Neural crest cell (in vitro differentiated cells): ENCODE data around the gene MYH16. TPM values are rescaled to one million over a fixed set of nuclear protein-coding genes. Genes with fewer than 3 reads are reported as not detected.

ENCODE experiments used
- DNase-seq: peaks from one replicate; pipeline ENCODE4 v3.0.0; 2021; ENCODE audit warnings: low read depth, mixed read lengths, low spot score
- H3K27ac Mint-ChIP-seq: one replicate; pipeline ENCODE4 v1.8.0; 2021; ENCODE audit warnings: mild to moderate bottlenecking, mixed read lengths; ENCODE audit not compliant: unreplicated experiment
- H3K27me3 Mint-ChIP-seq: 2 replicates; pipeline ENCODE4 v1.8.0; 2021; ENCODE audit warnings: low read depth, mild to moderate bottlenecking, mixed read lengths
- H3K36me3 Mint-ChIP-seq: 2 replicates; pipeline ENCODE4 v1.8.0; 2021; ENCODE audit warnings: low read depth, mild to moderate bottlenecking, mixed read lengths
- H3K4me1 Mint-ChIP-seq: 2 replicates; pipeline ENCODE4 v1.8.0; 2021; ENCODE audit warnings: mixed read lengths
- H3K4me3 Mint-ChIP-seq: one replicate; pipeline ENCODE4 v1.8.0; 2021; ENCODE audit warnings: mild to moderate bottlenecking, mixed read lengths
- H3K9me3 Mint-ChIP-seq: 2 replicates; pipeline ENCODE4 v1.8.0; 2021; ENCODE audit warnings: mixed read lengths
- CTCF ChIP-seq: fragments of 200-600 bp; sonication (generic); conservative IDR thresholded peaks from 2 replicates; pipeline ENCODE4 v1.5.0; 2021; ENCODE audit warnings: antibody characterized with exemption, mild to moderate bottlenecking
- total RNA-seq: library from RNA; stranded (reverse); gene quantifications from 2 replicates; pipeline ENCODE4 v1.2.1, GENCODE V29; 2021

Gene MYH16
- total RNA-seq, 1 donor from 2014 or later = not detected

DNA sequence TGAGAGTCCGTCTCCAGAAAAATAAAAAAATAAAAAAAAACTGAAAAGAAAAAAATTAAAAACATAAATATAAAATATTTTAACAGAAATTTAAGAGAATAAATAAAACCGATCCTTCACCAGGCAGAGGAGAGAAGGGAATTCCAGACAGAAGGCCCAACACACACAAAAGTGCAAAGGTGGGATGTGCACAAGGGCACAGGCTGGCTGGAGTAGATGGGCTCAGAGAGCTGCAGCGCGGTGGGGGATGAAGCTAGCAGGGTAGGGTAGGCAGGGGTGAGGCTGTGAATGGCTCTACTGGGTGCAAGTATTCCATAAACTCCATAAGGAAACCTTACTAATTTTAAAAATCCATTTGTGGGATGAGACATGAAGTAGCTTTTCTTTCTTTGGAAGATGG lies 37.4 kb downstream of the MYH16 start:
- Mint-ChIP-seq H3K36me3 (peaks cover 4% of the 10 kb centered on the region), H3K4me3 (no peak overlapping the region), H3K4me1 (no peaks in the 10 kb centered on the region), H3K27me3 (no peaks in the 10 kb centered on the region), H3K27ac (no peak overlapping the region), H3K9me3 (no peaks in the 10 kb centered on the region)
- no peak for TF ChIP-seq CTCF
- DNase-seq = no peak

GRCh38 chr7:99311702-99312101 lies 39.1 kb downstream of the MYH16 start:
- H3K36me3 Mint-ChIP-seq = peaks cover 4% of the 10 kb centered on the region
- DNase-seq = no peak
- no peak overlapping the region for H3K27ac Mint-ChIP-seq
- TF ChIP-seq CTCF = no peak
- H3K4me3 Mint-ChIP-seq = no peak overlapping the region
- no peaks in the 10 kb centered on the region for H3K4me1 Mint-ChIP-seq
- no peaks in the 10 kb centered on the region for H3K9me3 Mint-ChIP-seq
- no peaks in the 10 kb centered on the region for H3K27me3 Mint-ChIP-seq

- Mint-ChIP-seq H3K27me3 (no peaks in the 10 kb centered on the region), H3K9me3 (no peaks in the 10 kb centered on the region), H3K4me1 (no peaks in the 10 kb centered on the region), H3K36me3 (peaks cover 4% of the 10 kb centered on the region), H3K4me3 (no peak overlapping the region), H3K27ac (no peak overlapping the region)
- peak; percentile 93 for TF ChIP-seq CTCF
- peak; percentile 74 for DNase-seq
Measured at GRCh38 chr7:99312316-99313203, 39.9 kb downstream of the MYH16 start.

- Mint-ChIP-seq H3K9me3 (no peaks in the 10 kb centered on the region), H3K4me3 (no peak overlapping the region), H3K4me1 (no peaks in the 10 kb centered on the region), H3K36me3 (peaks cover 4% of the 10 kb centered on the region), H3K27ac (no peak overlapping the region), H3K27me3 (no peaks in the 10 kb centered on the region)
- no peak for DNase-seq
- peak; percentile 36 for TF ChIP-seq CTCF
Measured at GRCh38 chr7:99313204-99313573, 40.5 kb downstream of the MYH16 start.

DNA sequence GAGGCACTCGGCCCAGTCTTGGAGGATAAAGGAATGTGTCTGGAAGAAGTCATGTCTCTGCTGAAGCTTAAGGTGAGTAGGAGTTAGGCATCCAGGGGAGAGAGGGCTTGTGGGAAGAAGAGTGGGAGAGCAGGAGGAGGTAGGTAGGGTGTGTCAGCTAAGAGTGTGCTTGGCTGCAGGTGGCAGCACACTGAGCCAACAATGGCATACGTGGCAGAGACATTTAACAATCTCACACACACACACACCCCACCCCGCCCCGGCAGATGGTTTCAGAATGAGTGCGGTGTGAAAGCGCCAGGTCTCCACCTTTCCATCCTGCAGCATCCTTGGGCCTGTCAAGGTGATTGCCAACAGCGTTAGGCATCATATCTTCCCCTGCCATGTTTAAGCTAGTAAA lies 41.9 kb downstream of the MYH16 start:
- Mint-ChIP-seq H3K4me1 (no peaks in the 10 kb centered on the region), H3K36me3 (peaks cover 4% of the 10 kb centered on the region), H3K27ac (no peak overlapping the region)

More for the DNA sequence above, 41.9 kb downstream of the MYH16 start:
- DNase-seq = no peak
- Mint-ChIP-seq H3K27me3 (no peaks in the 10 kb centered on the region), H3K4me3 (no peak overlapping the region), H3K9me3 (no peaks in the 10 kb centered on the region)
- TF ChIP-seq CTCF = no peak
